ENCODE data around the gene KRTAP10-2.

- no peak for TF ChIP-seq GATA3 (IDR thresholded peaks at IDR 0.05; ENCODE audit: low read depth, low read length)
- no peak for TF ChIP-seq GATA2 (IDR thresholded peaks at IDR 0.05; ENCODE audit: low read depth, low read length)
Measured at GRCh38 chr21:44571296-44571695, 20.0 kb upstream of the KRTAP10-2 start.

Data from SH-SY5Y (cell line).